HEK293 (cell line): ENCODE data around the gene RGS5.

Experiments
- CTCF ChIA-PET: fragments of 350-600 bp; formaldehyde crosslinking; extraction: SDS; loops from one replicate; lab custom pipeline; 2021; ENCODE audit warnings: antibody characterized with exemption; lab: Yijun Ruan, JAX
- POLR2A ChIA-PET: fragments of 300-600 bp; formaldehyde crosslinking; extraction: SDS; loops from one replicate; lab custom pipeline; 2020; ENCODE audit warnings: antibody characterized with exemption, inconsistent platforms; lab: Yijun Ruan, JAX
- H3K27ac ChIP-seq: fragments of 200-500 bp; sonication (Bioruptor generic); 2 replicates; pipeline ENCODE4 v1.5.1; 2014; ENCODE audit warnings: low read depth, low read length, control low read depth, inconsistent platforms; ENCODE audit errors: extremely low read depth
- H3K36me3 ChIP-seq, 2 experiments: fragments of 200-500 bp in 1 of 2; sonication (Bioruptor generic) in 1 of 2; 1 replicate in 1 of 2; 2 replicates in 1 of 2; pipeline ENCODE4 v1.5.1; 2014 to 2017; ENCODE audit warnings: inconsistent platforms in 2 of 2, low read length in 2 of 2; ENCODE audit not compliant: control insufficient read depth in 2 of 2, insufficient read depth in 1 of 2
- H3K4me1 ChIP-seq: fragments of 200-500 bp; sonication (Bioruptor generic); 2 replicates; pipeline ENCODE4 v1.5.1; 2014; ENCODE audit warnings: mild to moderate bottlenecking, low read length, inconsistent platforms; ENCODE audit not compliant: control insufficient read depth, insufficient read depth
- H3K4me3 ChIP-seq: 2 replicates; pipeline ENCODE4 v1.5.1; 2011; ENCODE audit warnings: low read depth, mild to moderate bottlenecking, control low read depth, low read length, moderate library complexity
- H3K9me3 ChIP-seq: fragments of 200-500 bp; sonication (Bioruptor generic); 2 replicates; pipeline ENCODE4 v1.5.1; 2014; ENCODE audit warnings: low read depth, low read length, inconsistent platforms; ENCODE audit not compliant: control insufficient read depth, insufficient read depth
- GLI2 ChIP-seq: fragments of 450-650 bp; formaldehyde crosslinking; IDR thresholded peaks from 2 replicates; pipeline ENCODE4; 2017; ENCODE audit warnings: missing biosample characterization, missing genetic modification characterization, low read depth, borderline replicate concordance
- GLIS1 ChIP-seq: fragments of 450-650 bp; formaldehyde crosslinking; IDR thresholded peaks from 2 replicates; pipeline ENCODE4 v1.5.1; 2016; ENCODE audit warnings: missing biosample characterization, missing genetic modification characterization
- ZEB2 ChIP-seq: fragments of 450-650 bp; formaldehyde crosslinking; IDR thresholded peaks from 2 replicates; pipeline ENCODE4 v1.5.1; 2016; ENCODE audit warnings: missing biosample characterization, missing genetic modification characterization
- ZFP37 ChIP-seq: fragments of 450-650 bp; formaldehyde crosslinking; IDR thresholded peaks from 2 replicates; pipeline ENCODE4 v1.5.1; 2016; ENCODE audit warnings: missing biosample characterization, missing genetic modification characterization
- ZFP69B ChIP-seq: fragments of 450-650 bp; formaldehyde crosslinking; IDR thresholded peaks from 2 replicates; pipeline ENCODE4 v1.5.1; 2016; ENCODE audit warnings: missing biosample characterization, missing genetic modification characterization
- ZNF146 ChIP-seq: fragments of 450-650 bp; formaldehyde crosslinking; IDR thresholded peaks from 2 replicates; pipeline ENCODE4 v1.5.1; 2016; ENCODE audit warnings: missing biosample characterization, missing genetic modification characterization
- ZNF155 ChIP-seq: fragments of 450-650 bp; formaldehyde crosslinking; IDR thresholded peaks from 2 replicates; pipeline ENCODE4 v1.5.1; 2016; ENCODE audit warnings: missing biosample characterization, missing genetic modification characterization
- ZNF266 ChIP-seq: fragments of 450-650 bp; formaldehyde crosslinking; IDR thresholded peaks from 2 replicates; pipeline ENCODE4 v1.5.1; 2016; ENCODE audit warnings: missing biosample characterization, missing genetic modification characterization, low read depth
- ZNF335 ChIP-seq: fragments of 450-650 bp; formaldehyde crosslinking; conservative IDR thresholded peaks from 2 replicates; pipeline ENCODE4 v1.5.1; 2016; ENCODE audit warnings: missing biosample characterization, missing genetic modification characterization
- ZNF398 ChIP-seq: fragments of 450-650 bp; formaldehyde crosslinking; IDR thresholded peaks from 2 replicates; pipeline ENCODE4 v1.5.1; 2017; ENCODE audit warnings: missing biosample characterization, missing genetic modification characterization
- ZNF426 ChIP-seq: fragments of 450-650 bp; formaldehyde crosslinking; IDR thresholded peaks from 2 replicates; pipeline ENCODE4 v1.5.1; 2017; ENCODE audit warnings: missing biosample characterization, missing genetic modification characterization, mild to moderate bottlenecking, inconsistent platforms, moderate library complexity
- ZNF510 ChIP-seq: fragments of 450-650 bp; formaldehyde crosslinking; IDR thresholded peaks from 2 replicates; pipeline ENCODE4 v1.5.1; 2018; ENCODE audit warnings: mild to moderate bottlenecking, missing genetic modification characterization, missing biosample characterization; ENCODE audit not compliant: insufficient replicate concordance
- ZNF513 ChIP-seq: fragments of 450-650 bp; IDR thresholded peaks from 2 replicates; pipeline ENCODE4 v1.5.1; 2018; ENCODE audit warnings: missing biosample characterization, missing genetic modification characterization
- ZNF560 ChIP-seq: fragments of 450-650 bp; formaldehyde crosslinking; IDR thresholded peaks from 2 replicates; pipeline ENCODE4 v1.5.1; 2017; ENCODE audit warnings: missing biosample characterization, missing genetic modification characterization, borderline replicate concordance
- ZNF580 ChIP-seq: fragments of 450-650 bp; formaldehyde crosslinking; IDR thresholded peaks from 2 replicates; pipeline ENCODE4 v1.5.1; 2016; ENCODE audit warnings: missing biosample characterization, missing genetic modification characterization
- ZNF658 ChIP-seq: fragments of 450-650 bp; formaldehyde crosslinking; IDR thresholded peaks from 2 replicates; pipeline ENCODE4; 2016; ENCODE audit warnings: missing biosample characterization, missing genetic modification characterization
- ZNF785 ChIP-seq: fragments of 450-650 bp; formaldehyde crosslinking; IDR thresholded peaks from 2 replicates; pipeline ENCODE4 v1.5.1; 2016; ENCODE audit warnings: missing biosample characterization, missing genetic modification characterization
- ZSCAN23 ChIP-seq: fragments of 450-650 bp; formaldehyde crosslinking; IDR thresholded peaks from 2 replicates; pipeline ENCODE4 v1.5.1; 2016; ENCODE audit warnings: missing biosample characterization, missing genetic modification characterization
- TF ChIP-seq, protein P1 (sequence below): fragments of 450-650 bp; formaldehyde crosslinking; IDR thresholded peaks from 2 replicates; pipeline ENCODE4 v1.5.1; 2016; ENCODE audit warnings: missing biosample characterization, missing genetic modification characterization
- TF ChIP-seq, protein P2 (sequence below): fragments of 450-650 bp; formaldehyde crosslinking; optimal IDR thresholded peaks from 2 replicates; pipeline ENCODE3; 2016; ENCODE audit warnings: missing biosample characterization, mild to moderate bottlenecking, missing genetic modification characterization

The RGS5 gene

GRCh38 chr1:163191301-163191700 is 11.4 kb downstream of the RGS5 start:
- 0 out of 2 replicates have a peak, but pooled peaks cover 4% of the 10 kb centered on the region for H3K4me1 ChIP-seq
- TF ChIP-seq ZFP69B (tag by site-specific recombination) = no peak
- TF ChIP-seq ZNF580 (tag by site-specific recombination) = no peak
- no peak for TF ChIP-seq GLI2 (tag by site-specific recombination)
- TF ChIP-seq, protein P1, sequence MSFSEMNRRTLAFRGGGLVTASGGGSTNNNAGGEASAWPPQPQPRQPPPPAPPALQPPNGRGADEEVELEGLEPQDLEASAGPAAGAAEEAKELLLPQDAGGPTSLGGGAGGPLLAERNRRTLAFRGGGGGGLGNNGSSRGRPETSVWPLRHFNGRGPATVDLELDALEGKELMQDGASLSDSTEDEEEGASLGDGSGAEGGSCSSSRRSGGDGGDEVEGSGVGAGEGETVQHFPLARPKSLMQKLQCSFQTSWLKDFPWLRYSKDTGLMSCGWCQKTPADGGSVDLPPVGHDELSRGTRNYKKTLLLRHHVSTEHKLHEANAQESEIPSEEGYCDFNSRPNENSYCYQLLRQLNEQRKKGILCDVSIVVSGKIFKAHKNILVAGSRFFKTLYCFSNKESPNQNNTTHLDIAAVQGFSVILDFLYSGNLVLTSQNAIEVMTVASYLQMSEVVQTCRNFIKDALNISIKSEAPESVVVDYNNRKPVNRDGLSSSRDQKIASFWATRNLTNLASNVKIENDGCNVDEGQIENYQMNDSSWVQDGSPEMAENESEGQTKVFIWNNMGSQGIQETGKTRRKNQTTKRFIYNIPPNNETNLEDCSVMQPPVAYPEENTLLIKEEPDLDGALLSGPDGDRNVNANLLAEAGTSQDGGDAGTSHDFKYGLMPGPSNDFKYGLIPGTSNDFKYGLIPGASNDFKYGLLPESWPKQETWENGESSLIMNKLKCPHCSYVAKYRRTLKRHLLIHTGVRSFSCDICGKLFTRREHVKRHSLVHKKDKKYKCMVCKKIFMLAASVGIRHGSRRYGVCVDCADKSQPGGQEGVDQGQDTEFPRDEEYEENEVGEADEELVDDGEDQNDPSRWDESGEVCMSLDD = no peak
- TF ChIP-seq ZNF513 (tag by site-specific recombination) = no peak
- H3K9me3 ChIP-seq = no peaks in the 10 kb centered on the region
- ChIA-PET POLR2A (no interaction called here), CTCF (interaction anchor here (1.5 to 1.6 kb wide), 3 partner anchors 11 to 122 kb away, joined by 3 to 6 read pairs (median 5); partner anchors contain the start of genes RGS4 and RGS5)
- H3K36me3 ChIP-seq = no peaks in the 10 kb centered on the region
- H3K4me3 ChIP-seq = no peak overlapping the region
- H3K27ac ChIP-seq = no peak overlapping the region

DNA sequence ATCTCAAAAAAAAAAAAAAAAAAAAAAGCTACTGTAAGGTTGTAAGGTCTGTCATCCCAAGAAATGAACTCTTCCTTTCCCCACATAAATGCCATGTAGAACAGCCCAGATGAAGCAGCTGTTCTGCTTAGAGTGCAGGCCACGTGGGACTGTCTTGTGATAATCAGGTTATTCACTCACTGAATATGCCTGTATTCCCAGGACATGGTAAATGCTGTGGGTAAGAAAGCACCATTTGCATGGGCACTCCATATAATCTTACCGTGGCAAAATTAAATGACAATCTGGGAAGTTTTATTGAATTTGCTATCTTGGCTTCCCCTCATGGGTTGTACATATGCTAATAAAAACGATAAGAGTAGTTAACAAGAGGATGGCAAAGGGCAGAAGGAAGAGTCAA is 13.8 kb downstream of the RGS5 start:
- TF ChIP-seq ZNF785 (no peak), ZNF426 (tag by site-specific recombination) (no peak), ZNF266 (no peak), ZNF658 (tag by site-specific recombination) (no peak)
- CTCF ChIA-PET = no interaction called here
- H3K27ac ChIP-seq = no peak overlapping the region
- no peaks in the 10 kb centered on the region for H3K9me3 ChIP-seq
- POLR2A ChIA-PET = no interaction called here
- H3K36me3 ChIP-seq = no peaks in the 10 kb centered on the region
- H3K4me3 ChIP-seq = no peak overlapping the region
- no peaks in the 10 kb centered on the region for H3K4me1 ChIP-seq

DNA sequence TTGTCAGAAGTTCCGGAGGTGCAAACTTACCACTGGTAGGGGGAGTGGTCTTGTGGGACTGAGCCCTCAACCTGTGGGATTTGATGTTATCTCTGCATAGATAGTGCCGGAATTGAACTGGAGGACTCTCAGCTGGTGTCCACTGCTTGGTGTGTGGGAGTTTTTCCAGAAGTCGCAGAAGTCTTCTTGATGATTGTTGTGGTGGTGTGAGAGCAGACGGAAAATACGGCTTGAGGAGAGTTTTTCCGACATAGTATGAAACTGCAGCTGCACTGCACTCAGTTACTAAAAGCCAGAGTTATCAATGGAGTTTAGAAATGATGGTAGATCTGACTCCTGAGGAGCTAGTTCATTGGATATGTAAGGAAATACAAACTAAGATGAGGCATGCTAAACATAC is 14.9 kb downstream of the RGS5 start:
- no peaks in the 10 kb centered on the region for H3K4me1 ChIP-seq
- ChIA-PET CTCF (interaction anchor here (1.1 kb wide), 1 partner anchor 334 kb away, joined by 3 read pairs; no protein-coding TSS in a partner anchor), POLR2A (no interaction called here)
- no peaks in the 10 kb centered on the region for H3K36me3 ChIP-seq
- no peak overlapping the region for H3K4me3 ChIP-seq
- TF ChIP-seq ZNF335 (tag by site-specific recombination) = no peak
- no peak overlapping the region for H3K27ac ChIP-seq
- no peaks in the 10 kb centered on the region for H3K9me3 ChIP-seq

DNA sequence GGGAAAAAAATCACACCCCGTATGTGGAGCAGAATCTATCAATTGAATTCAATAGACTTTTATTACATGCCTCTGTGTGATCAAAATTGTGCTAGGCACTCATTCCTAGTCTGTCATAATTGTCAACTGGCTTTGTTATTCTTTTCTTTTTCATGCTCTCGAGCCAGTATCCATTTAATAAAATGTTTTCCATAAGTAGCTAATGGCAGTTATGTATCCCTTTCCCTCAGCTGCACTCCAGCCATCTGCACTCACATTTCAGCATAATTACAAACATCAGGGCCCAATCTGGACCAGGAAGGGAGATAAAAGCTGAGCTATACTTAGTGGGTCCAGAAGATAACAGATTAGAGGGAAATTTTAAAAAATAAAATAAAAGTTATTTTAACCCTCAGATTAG is 15.9 kb downstream of the RGS5 start:
- Histone ChIP-seq H3K9me3 (no peaks in the 10 kb centered on the region), H3K4me3 (no peak overlapping the region), H3K4me1 (no peaks in the 10 kb centered on the region), H3K27ac (no peak overlapping the region), H3K36me3 (no peaks in the 10 kb centered on the region)
- POLR2A ChIA-PET = no interaction called here
- CTCF ChIA-PET = interaction anchor here (0.6 kb wide), 1 partner anchor 56 kb away, joined by 4 read pairs; no protein-coding TSS in a partner anchor
- TF ChIP-seq ZNF155 (tag by site-specific recombination) (no peak), ZNF426 (tag by site-specific recombination) (no peak), ZNF560 (tag by site-specific recombination) (no peak), GLIS1 (tag by site-specific recombination) (no peak), ZNF510 (tag by site-specific recombination) (no peak), ZNF146 (tag by site-specific recombination) (no peak), ZNF398 (tag by site-specific recombination) (no peak), ZFP37 (tag by site-specific recombination) (no peak), ZSCAN23 (no peak), ZEB2 (tag by site-specific recombination) (no peak)
- TF ChIP-seq, protein P2, sequence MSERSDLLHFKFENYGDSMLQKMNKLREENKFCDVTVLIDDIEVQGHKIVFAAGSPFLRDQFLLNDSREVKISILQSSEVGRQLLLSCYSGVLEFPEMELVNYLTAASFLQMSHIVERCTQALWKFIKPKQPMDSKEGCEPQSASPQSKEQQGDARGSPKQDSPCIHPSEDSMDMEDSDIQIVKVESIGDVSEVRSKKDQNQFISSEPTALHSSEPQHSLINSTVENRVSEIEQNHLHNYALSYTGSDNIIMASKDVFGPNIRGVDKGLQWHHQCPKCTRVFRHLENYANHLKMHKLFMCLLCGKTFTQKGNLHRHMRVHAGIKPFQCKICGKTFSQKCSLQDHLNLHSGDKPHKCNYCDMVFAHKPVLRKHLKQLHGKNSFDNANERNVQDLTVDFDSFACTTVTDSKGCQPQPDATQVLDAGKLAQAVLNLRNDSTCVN = no peak
- TF ChIP-seq, all 188 proteins: peak for 0
